NK-92 (cell line): Measurements from ENCODE around the gene NMUR1.

Experiments
- DNase-seq: peaks from one replicate; lab custom pipeline; 2025; ENCODE audit not compliant: unreplicated experiment; lab: John Stamatoyannopoulos, UW

Gene NMUR1

DNA sequence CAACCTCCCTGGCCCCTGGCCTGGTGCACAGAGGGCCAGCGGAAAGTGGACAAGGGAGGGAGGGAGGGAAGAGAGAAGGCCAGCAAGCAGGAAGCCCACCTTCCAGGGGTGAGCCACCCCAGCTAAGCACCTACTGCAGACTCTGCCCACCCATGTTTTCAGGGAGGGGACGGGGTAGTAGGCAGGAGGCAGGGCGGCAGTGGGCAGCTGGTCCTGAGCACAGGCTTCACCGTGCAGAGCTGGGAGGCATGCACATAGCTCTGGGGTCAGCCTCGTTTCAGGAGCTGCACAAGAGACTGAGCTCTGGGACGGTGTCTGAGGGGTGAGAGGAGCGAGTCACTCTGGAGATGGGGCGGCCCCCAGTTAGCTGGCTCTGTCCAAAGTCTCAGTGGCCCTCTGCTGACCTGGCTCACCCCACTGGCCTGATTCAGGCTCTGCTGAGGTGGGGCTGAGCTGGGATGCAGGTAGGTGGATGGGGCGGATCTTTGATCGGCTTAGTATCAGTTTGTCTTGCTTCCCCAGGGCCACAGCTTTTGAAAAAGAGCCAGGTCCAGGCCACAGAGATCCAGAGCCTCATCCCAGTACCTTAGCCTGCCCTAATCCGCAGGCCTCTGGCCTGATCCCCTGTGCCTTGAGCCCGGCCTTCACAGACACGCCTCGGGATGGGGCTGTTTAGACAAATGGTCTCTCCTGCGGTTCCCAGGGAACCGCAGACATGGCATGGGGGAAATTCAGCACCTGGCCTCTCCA lies 3.7 kb downstream of the NMUR1 start:
- DNase-seq = no peak

DNA sequence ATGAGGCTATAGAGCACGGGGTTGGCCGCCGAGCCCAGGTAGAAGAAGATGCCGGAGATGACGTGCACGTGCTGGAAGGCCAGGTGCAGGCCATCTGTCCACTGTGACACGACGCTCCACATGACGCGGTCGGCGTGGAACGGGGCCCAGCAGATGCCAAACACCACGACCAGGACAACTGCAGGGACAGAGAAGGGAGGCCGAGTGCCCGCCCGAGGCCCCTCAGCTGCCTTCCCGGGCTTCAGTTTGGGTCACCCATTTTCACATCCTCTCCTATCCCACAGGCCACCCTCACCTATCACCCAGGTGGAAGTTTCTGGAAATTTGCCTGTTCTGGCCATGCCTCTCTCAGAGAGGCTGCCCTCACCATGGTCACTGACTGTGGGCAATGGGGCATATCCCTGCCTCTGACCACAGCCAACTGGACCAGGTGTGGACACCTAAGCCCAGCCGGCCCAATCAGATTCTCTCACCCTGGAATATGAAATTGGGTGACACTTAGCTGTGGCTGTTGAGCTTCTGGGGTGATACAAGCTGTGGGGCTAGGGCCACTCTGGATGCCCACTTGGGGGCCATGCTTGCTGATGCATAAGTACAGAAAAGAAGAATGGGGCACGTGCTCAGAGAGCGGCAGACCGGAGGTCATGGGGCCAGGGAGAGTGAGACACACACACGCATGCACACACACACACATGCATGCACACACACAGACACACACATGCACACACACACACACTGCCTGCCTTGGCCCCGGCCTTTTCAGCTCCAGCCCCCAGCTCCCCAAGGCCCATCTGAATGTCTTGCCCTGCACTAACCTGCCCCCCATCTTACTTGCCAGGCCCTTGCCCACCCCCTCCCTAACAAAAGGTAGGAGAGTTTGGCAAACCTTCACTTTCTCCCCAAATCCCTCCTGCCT lies 4.7 kb downstream of the NMUR1 start:
- no peak for DNase-seq

DNA sequence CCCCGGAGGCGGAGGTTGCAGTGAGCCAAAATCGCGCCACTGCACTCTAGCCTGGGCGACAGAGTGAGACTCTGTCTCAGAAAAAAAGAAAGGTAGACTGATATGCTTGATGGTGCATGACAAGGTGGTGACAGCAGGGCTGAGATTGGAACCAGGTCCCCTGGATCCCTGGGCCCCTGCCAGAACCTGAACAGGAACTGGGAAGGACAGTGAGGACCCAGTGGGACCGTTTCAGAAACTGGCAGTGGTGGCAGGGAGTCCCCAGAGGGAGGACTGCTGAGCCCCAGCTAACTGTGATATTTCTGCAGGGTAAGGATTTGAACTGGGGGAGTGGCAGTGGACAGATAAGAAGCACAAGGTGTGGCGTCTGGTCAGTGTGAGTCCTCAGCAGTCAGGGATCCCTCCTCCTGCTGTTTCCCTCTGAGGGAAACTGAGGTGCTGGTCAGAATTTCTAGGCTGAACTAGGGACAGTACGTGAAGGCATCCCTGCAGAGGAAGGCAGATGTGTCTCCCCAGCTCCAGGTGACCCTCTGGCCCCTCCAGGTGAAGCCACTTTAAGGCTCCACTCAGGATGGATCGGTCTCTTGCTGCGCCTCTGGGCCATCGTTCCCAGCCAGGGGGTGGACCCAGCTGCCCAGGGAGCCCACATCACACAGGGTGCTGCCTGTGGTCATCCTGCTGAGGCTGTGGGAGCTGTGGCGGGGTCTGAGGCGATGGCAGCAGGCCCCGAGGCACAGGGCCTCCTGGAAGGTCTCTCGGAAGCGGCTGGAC lies 5.6 kb downstream of the NMUR1 start:
- no peak for DNase-seq

DNA sequence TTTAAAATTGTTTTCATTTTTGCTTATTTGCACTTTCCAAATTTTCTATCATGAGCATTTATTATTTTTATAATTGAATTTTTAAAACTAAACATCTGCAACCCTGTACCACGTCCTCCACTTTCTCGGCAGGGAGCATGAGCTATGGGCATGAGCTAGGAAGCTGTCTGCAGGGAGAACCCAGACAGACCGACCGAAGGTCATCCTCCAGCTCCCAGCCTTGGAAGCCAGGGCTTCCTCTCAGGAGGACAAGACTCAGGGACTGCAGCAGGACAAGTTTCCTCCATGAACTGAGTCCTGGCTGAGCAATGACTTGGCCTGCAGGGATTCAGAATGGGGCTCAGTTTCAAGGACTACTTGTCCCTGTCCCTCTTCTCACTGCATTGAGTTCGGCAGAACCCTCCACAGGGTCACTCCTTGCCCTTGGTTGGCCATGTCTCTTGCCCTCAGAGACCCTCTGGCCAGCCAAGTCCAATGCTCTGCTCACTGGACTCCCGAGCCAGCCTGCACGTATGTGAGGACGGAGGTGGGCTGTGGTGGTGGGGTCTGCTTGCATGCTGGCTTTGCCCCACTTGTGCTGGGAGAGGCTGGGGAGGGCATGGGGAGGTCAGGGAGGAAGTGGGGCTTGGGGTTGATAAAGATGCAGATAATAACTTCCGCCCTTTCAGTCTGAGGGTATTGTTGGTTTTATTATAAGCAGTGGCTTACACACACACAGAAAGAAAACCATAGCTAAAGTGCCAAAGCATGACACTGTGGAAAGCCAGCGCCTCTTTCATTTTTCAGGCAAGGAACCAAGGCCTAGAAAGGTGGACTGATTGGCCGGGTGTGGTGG lies 6.6 kb downstream of the NMUR1 start:
- no peak for DNase-seq

DNA sequence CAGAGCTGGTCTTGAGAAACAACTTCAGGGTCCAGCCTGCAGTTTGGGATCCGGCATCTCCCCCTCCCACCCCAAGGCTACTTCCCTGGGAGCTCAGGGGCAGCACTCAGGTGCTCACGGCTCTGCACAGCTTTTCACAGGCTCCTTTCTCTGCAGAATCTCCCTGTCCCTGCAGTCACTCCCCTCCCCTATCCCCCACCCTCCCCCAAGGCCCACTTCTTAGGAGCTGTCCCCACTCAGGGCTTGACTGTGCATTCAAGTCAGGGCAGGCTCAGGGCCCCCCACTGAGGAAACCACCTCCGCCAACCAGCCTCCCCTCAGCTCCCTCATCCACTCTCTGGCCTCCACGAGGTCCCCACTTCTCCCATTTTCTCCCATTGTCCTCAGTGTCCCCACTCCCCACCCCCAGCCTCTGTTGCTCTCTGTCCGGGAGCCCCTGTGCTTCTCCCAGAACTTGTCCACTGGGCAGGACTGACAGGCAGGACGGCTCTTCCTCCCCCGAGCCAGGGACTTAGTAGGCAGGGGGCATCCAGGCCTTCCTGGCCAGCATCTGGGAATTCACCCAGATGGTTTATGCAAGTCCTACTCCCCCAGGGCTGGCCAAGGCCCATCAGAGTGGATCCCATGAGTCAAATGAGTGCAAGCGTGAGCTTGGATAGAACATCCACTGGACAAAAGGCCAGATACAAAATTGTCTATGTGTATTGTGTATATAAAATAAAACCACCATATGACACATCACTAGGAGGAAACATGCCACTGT lies 7.6 kb downstream of the NMUR1 start:
- DNase-seq = no peak

DNA sequence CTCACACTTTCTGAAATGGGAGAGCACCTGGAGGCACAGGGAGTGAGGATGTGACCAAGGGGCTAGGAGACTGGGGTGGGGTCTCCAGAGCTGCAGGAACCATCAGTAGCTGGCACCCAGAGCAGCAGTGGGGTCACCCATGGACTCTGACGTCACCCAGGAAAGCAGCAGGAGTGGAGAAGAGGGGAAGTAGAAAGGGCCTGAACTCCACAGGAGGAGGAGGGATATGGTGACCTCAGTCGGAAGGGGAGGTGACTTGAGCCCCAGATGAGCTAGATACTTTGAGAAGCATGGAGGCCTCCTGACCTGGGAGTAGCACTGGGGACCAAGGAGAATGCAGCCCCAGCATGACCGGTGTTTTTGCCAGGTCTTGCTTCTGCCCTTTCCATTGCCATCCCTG lies 8.8 kb downstream of the NMUR1 start:
- no peak for DNase-seq

DNA sequence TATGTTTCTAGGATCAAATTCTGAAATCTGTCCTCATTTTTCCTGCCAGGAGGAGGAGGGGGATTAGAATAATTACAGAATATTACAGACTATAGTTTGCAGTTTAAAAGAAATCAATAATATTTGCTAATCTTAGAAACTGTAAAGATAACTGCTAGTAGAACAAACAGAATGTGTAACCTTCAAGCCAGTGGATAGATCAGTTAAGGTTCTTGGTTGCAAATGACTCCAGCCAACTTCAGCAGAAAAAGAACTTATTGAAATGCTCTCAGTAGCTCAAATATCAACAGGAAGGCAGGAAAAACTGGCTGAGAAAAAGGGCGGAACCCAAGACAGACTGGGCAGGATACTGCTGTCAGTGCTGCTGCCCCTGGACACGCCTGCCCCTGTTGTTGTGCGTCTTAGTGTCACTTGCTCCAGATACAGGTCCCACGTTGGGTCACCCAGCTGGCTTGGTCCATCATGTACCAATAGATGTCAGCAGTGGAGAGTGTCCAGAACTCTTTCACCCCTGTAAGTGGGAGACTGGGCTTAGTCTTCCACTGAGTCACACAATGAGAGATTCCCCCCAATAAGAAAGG lies 10.2 kb downstream of the NMUR1 start:
- DNase-seq = no peak

DNA sequence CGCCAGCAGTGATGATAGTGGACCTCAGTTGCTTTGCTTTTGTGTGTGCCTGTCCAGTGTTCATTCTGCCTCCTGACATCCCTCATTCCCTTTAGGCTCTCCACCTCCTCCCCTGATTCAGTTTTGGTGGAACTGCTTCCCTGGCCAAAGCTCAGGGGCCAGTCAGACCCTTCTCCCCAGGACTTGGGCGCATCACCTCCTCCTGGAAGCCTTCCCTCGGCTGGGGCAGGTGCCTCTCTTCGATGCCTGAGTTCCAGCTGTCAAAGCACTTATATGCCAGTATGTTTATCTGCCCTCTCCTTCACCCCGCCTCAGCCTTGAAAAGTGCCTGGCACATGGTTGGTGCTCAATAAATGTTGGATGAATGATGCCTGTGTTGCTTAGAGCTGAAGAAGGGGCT lies 11.5 kb downstream of the NMUR1 start:
- no peak for DNase-seq

DNA sequence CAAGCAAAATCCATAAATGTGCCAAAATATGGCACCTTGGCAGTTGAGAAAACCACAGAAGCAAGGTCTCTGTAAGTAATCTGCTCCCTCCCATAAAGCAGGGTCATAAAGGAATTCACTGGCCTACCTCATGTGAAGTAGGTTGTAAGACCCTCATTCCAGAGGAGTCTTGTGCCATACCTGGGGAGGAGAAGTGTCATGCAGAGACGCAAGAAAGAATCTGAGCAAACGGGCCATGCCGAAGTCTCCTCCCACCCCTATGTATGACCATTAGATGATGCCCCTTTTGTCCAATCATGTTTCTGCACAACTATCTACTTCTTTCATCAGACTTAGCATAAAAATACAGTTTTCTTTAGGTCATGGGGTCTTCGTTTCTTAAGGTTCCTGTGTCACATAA lies 14.6 kb downstream of the NMUR1 start:
- DNase-seq = no peak

DNA sequence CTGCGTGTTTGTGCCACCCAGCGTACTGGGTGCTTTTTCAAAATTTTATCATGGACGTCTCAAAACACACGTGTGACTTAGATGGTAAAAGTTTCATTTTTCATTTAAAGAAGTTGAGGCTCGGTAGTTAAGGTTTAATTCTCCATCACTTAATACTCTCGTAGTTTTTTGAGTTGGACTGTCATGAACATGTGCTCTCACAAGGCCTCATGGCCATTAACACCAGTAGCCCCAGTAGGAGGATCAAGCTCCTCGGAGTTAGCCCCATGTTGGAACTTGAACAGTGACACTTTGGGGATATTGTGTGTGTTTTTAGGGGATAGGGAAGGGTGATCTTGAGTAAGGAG lies 15.3 kb downstream of the NMUR1 start:
- no peak for DNase-seq

DNA sequence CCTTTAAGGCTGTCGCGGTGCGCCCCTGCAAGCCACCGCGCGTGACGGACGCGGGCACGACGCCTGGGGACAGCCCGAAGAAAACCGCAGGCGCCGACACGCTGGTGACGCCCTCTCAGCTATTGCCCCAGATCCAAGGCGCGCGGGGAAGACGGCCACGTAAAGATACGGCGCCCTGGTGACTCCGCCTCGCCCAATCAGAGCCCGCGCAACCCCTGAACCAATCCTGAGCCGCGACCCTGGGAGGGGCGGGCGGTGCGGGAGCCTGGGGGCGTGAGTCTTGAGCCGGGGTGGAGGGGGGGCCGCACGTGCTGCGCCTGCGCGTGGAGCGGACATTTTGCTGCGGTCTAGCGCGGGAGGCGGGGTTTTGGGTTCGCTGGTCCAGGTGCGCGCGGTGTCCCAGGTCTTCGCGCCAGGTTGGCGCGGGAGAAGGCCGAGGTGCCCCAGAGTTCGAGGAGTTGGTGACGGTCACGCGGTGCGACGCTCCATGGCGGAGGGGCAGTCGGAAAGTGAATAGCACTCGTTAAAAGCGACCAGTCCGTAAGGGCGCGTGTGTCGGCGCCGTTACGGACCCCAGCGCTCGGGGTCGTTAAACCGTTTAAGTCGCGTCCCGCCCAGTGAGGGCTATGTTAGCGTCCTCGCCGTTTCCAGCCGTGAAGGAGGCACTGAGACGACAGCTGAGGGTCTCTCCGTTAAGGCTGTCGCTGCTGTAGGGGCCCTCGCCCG lies 15.9 kb downstream of the NMUR1 start:
- DNase-seq = peak; percentile 93

DNA sequence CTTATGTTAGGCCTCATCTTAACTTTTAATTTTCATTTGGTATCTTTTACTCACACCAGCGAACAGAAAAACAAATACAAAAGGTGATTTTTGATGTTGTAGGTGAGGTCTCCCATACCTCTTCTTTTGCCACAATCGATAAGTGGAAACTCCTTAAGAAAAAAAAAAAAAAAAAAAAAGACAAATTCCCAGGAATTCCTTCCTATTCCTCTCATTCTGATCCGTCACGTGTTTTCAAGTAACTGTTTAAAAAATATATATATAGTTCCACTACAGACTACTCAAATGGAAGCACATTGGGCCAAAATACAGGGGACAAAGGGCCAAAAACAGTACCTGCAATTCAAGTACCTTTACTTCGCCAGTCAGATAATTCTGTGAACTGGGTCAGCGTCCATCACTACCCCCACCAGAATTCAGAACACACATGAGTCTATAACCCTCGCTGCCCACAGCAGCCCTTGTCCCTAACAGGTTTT lies 16.5 kb downstream of the NMUR1 start:
- DNase-seq = no peak

DNA sequence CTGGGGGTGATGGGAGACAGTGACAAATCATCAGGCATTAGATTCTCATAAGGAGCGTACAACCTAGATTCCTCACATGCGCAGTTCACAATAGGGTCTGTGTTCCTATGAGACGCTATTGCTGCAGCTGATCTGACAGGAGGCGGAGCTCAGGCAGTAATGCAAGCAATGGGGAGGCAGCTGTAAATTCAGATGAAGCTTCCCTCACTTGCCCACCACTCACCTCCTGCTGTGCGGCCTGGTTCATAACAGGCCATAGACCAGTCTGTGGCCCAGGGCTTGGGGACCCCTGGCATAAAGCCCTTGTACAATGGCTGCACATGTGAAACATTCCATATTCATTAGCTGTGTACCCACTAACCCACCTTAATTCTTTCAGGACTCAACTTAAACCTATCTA lies 18.0 kb downstream of the NMUR1 start:
- no peak for DNase-seq

DNA sequence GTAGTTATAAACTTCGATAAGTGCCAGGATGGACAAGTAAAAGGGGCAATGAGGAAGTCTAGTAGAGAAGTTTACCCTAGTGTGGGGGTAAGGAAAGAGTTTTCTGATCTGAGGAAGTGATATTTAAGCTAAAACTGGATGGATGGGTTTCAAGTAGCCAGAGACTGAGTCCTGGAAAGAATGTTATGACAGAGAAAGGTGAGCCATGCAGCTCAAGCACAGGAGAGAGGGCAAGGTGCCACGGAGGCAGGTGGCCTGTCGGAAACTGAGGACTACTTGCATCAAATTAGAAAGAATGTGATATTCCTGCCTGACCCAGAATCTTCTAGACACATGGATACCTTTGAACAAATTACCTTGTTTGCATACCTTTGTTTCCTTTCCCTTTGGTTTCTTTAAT lies 26.5 kb downstream of the NMUR1 start:
- DNase-seq = no peak

DNA sequence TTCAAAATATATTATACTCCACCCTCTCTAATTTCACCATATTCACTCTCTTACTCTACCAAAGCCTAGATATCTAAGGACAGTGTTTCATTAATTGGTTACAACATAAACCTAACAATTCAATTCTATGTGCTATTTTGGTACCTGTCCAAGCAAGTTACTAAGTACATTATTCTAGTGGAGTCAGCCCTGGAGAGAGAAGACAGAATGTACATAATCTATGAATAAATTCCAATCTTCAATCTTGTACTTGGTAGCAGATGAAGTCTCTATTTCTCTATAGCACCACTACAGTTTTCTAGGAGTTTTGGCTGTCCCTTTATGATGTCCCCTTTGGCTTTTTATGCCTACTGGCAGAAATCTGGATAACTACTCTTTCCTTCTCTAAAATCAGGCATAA lies 27.6 kb downstream of the NMUR1 start:
- DNase-seq = no peak

DNA sequence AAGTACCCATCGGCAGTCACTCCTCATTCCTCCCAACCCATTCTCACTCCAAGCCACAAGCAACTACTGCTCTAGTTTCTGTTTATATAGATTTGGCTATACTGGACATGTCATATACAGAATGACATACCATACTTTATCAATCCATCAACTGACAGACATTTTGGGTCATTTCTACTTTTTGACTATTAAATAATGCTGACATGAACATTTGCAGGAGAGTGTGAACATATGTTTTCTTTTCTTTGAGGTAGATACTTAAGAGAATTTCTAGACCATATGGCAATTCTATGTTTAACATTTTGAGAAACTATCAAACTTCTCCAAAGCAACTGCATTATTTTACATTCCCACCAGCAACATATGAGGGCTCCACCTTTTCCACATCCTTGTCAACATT lies 32.6 kb downstream of the NMUR1 start:
- no peak for DNase-seq

DNA sequence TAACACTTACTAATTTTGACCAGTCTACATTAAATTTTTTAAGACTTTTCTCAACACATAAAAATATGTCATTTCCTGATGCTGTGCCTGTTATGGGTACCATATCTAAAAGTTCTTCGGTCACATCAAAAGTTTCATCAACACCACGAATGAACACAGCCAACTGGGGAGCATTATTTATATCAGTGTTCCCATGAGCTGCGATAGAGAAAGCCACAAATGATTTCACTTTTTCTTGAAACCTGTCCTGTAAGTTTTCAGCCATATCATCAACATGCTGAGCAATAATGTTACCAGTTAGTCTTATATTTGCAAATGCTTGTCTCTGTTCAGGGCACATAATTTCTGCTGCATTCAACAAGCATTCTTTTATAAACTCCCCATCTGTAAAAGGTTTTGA lies 35.6 kb downstream of the NMUR1 start:
- DNase-seq = no peak

DNA sequence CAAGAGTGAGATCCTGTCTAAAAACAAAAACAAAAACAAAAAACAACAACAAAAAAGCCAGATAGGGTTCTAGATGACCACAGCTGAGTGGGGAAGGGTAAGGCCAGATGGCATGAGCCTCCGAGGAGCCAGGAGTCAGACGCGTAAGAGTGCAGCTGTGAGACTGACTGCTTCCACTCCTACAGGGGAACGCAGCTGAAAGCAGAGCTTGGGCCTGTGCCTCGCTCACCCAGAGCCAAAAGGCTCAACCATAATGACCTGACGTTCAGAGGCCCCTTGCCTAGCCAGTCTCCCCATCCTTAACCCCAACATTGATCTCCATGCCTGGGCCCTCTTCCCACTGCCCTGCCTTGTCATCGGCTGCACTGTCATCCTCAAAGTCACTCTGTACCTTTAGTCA lies 39.4 kb downstream of the NMUR1 start:
- DNase-seq = no peak

DNA sequence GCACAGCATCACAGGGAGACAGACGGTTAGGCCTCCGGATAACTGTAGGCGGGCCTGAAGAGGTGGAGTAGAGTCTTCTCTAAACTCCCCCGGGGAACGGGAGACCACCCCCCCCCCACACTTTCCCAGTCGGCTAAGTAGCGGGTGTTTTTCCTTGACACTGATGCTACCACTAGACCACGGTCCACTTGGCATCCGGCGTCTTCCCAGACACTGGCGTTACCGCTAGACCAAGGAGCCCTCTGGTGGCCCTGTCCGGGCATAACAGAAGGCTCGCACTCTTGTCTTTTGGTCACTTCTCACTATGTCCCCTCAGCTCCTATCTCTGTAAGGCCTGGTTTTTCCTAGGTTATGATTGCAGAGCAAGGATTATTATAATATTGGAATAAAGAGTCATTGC lies 40.3 kb downstream of the NMUR1 start:
- DNase-seq = no peak
